Bronchial epithelial cell (primary cell): Measurements from ENCODE around the gene NRL. TPM values are rescaled to one million over a fixed set of nuclear protein-coding genes. Genes with fewer than 3 reads are reported as not detected.
A peak's percentile ranks its signal among the peaks of the same experiment; 100 is the strongest.

Source experiments
- DNase-seq: peaks from one replicate; pipeline ENCODE4 v3.0.0-alpha.2; 2010; ENCODE audit warnings: low read depth
- FAIRE-seq: peaks from 2 replicates; lab custom pipeline; 2011; peaks lifted over from hg19 to GRCh38; lab: Jason Lieb, UNC
- H3K27me3 ChIP-seq: 2 replicates; pipeline ENCODE4 v1.5.1; 2011; ENCODE audit warnings: low read length; ENCODE audit not compliant: control insufficient read depth, insufficient read depth
- H3K36me3 ChIP-seq: 2 replicates; pipeline ENCODE4 v1.5.1; 2011; ENCODE audit warnings: low read length; ENCODE audit not compliant: control insufficient read depth, insufficient read depth
- H3K4me3 ChIP-seq: 2 replicates; pipeline ENCODE4 v1.5.1; 2011; ENCODE audit warnings: mild to moderate bottlenecking, low read depth, low read length, control low read depth
- total RNA-seq: library from RNA; depleted of rRNA; stranded (reverse); fragments of >200 nt; gene quantifications from 2 replicates; pipeline ENCODE4 v1.2.1, GENCODE V29; 2014
- TF ChIP-seq, protein P1 (sequence below): IDR thresholded peaks from 2 replicates; pipeline ENCODE4 v1.5.1; 2011; ENCODE audit warnings: mild to moderate bottlenecking, moderate library complexity, low read length, control low read depth, inconsistent platforms; ENCODE audit not compliant: insufficient read depth, severe bottlenecking

The NRL gene
- total RNA-seq, 1 donor from 2014 or later = 0.79 TPM

DNA sequence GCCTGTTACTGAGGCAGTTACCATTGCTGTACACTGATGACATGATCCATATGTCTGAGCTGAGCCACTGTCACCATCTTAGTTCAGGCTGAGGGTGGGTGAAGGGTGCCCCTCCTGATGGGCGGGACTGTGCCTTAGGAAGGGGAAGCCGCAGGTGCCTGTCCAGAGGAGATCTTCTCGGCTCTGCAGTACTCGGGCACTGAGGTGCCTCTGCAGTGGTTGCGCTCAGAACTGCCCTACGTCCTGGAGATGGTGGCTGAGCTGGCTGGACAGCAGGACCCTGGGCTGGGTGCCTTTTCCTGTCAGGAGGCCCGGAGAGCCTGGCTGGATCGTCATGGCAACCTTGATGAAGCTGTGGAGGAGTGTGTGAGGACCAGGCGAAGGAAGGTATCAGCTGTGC, 36.2 kb upstream of the NRL start:
- no peaks in the 10 kb centered on the region for H3K27me3 ChIP-seq
- peaks cover 35% of the 10 kb centered on the region for H3K36me3 ChIP-seq
- H3K4me3 ChIP-seq = no peak overlapping the region
- DNase-seq (no peak), FAIRE-seq (no peak)
- TF ChIP-seq, protein P1, sequence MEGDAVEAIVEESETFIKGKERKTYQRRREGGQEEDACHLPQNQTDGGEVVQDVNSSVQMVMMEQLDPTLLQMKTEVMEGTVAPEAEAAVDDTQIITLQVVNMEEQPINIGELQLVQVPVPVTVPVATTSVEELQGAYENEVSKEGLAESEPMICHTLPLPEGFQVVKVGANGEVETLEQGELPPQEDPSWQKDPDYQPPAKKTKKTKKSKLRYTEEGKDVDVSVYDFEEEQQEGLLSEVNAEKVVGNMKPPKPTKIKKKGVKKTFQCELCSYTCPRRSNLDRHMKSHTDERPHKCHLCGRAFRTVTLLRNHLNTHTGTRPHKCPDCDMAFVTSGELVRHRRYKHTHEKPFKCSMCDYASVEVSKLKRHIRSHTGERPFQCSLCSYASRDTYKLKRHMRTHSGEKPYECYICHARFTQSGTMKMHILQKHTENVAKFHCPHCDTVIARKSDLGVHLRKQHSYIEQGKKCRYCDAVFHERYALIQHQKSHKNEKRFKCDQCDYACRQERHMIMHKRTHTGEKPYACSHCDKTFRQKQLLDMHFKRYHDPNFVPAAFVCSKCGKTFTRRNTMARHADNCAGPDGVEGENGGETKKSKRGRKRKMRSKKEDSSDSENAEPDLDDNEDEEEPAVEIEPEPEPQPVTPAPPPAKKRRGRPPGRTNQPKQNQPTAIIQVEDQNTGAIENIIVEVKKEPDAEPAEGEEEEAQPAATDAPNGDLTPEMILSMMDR = no peak

DNA sequence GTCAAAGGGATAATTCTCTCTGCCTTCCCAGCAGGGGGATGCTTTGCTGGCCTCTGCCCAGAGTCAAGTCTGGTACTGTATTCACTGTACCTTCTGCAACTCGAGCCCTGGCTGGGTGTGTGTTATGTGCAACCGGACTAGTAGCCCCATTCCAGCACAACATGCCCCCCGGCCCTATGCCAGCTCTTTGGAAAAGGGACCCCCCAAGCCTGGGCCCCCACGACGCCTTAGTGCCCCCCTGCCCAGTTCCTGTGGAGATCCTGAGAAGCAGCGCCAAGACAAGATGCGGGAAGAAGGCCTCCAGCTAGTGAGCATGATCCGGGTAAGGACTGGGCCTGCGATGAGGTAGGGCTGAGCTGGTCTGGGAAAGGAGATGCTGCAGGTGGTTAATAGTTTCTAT, 35.8 kb upstream of the NRL start:
- no peak overlapping the region for H3K4me3 ChIP-seq
- H3K27me3 ChIP-seq = no peaks in the 10 kb centered on the region
- H3K36me3 ChIP-seq = peaks cover 33% of the 10 kb centered on the region
- TF ChIP-seq, protein P1 = no peak
- DNase-seq (no peak), FAIRE-seq (no peak)

DNA sequence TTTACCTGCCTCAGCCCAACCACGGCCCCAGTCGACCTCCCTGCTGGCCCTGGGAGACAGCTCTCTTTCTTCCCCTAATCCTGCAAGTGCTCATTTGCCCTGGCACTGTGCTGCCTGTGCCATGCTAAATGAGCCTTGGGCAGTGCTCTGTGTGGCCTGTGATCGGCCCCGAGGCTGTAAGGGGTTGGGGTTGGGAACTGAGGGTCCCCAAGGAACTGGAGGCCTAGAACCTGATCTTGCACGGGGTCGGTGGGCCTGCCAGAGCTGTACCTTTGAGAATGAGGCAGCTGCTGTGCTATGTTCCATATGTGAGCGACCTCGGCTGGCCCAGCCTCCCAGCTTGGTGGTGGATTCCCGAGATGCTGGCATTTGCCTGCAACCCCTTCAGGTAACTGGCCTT, 35.3 kb upstream of the NRL start:
- Histone ChIP-seq H3K27me3 (no peaks in the 10 kb centered on the region), H3K4me3 (no peak overlapping the region), H3K36me3 (peaks cover 28% of the 10 kb centered on the region)
- TF ChIP-seq, protein P1 = no peak
- DNase-seq (no peak), FAIRE-seq (no peak)

DNA sequence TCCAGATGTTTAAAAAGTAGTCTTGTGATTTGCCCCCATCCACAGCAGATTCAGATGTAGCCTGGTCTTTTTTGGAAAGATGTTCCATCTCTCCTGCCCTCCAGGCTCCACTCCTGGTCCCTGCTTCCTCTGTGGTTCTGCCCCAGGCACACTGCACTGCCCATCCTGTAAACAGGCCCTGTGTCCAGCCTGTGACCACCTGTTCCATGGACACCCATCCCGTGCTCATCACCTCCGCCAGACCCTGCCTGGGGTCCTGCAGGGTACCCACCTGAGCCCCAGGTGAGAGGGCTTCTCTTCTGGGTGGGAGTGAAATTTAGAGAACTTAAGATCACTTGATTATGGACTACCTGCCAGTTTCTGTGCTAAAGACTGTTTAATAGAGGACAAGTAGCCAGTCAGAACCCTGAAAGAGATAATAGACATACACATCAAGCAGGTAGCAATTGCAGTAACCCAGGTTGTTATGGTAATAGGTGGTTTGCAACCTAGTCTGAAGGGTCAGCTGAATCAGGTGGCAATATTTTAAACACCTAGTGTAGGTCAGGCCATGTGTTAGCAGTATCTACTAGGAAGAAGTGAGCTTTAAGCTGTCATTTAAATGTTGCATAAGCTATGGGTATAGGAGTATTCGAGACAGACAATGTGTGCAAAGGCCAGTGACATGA, 34.7 kb upstream of the NRL start:
- TF ChIP-seq, protein P1 = no peak
- no peak for FAIRE-seq

DNA sequence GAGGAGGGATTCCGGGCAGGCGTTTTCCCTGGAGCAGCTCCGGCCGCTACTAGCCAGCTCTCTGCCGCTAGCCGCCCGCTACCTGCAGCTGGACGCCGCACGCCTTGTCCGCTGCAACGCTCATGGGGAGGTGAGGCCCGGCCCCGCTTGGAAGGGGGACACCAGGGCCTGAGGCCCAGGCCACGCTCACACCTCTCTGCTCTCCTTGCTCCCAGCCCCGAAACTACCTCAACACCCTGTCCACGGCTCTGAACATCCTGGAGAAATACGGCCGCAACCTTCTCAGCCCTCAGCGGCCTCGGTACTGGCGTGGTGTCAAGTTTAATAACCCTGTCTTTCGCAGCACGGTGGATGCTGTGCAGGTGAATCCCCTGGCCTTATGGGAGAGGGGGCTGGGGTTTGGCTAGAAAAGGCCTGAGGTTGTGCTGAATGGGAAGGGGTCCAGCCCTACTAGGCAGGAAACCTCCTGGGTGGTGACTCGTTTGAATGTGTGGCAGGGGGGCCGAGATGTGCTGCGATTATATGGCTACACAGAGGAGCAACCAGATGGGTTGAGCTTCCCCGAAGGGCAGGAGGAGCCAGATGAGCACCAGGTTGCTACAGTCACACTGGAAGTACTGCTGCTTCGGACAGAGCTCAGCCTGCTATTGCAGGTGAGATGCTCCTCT, 33.1 kb upstream of the NRL start:
- H3K36me3 ChIP-seq = peaks cover 25% of the 10 kb centered on the region
- no peaks in the 10 kb centered on the region for H3K27me3 ChIP-seq
- H3K4me3 ChIP-seq = peak overlapping the region; percentile 77
- DNase-seq (no peak), FAIRE-seq (no peak)
- TF ChIP-seq, protein P1 = no peak

More for the DNA sequence above, 34.7 kb upstream of the NRL start:
- no peak overlapping the region for H3K4me3 ChIP-seq
- peaks cover 24% of the 10 kb centered on the region for H3K36me3 ChIP-seq
- DNase-seq = no peak
- H3K27me3 ChIP-seq = no peaks in the 10 kb centered on the region
